PFSK-1 (cell line): ENCODE data around the gene MCM8.

Source experiments
- FOXP2 ChIP-seq: optimal IDR thresholded peaks from 2 replicates; pipeline ENCODE3; 2011; ENCODE audit warnings: borderline replicate concordance, control low read depth, inconsistent platforms; ENCODE audit not compliant: insufficient read depth; ENCODE audit errors: extremely low read length, extremely low read depth
- REST ChIP-seq, 2 experiments: IDR thresholded peaks; 2 replicates each; pipeline versions ENCODE4 v1.6.1 to v1.8.0; 2011 to 2012; ENCODE audit warnings: low read depth in 2 of 2, low read length in 2 of 2, control low read depth in 1 of 2, inconsistent platforms in 1 of 2, mild to moderate bottlenecking in 1 of 2, moderate library complexity in 1 of 2; ENCODE audit not compliant: insufficient read depth in 1 of 2
- SIN3A ChIP-seq: IDR thresholded peaks from 2 replicates; pipeline ENCODE4 v1.6.1; 2012; ENCODE audit warnings: mild to moderate bottlenecking, low read length, moderate library complexity, borderline replicate concordance; ENCODE audit not compliant: insufficient read depth

- no peak for TF ChIP-seq SIN3A
- no peak for TF ChIP-seq FOXP2
- TF ChIP-seq REST (IDR thresholded peaks at IDR 0.05; ENCODE audit: insufficient read depth in 1 of 2, low read depth in 2 of 2, low read length in 2 of 2): no peak
Observed at GRCh38 chr20:6044115-6044514, 93.7 kb downstream of the MCM8 start.
